Mucosa of descending colon (tissue), 3 donors: ENCODE data around the gene ACSM2A. TPM values are rescaled to one million over a fixed set of nuclear protein-coding genes. Genes with fewer than 3 reads are reported as not detected.
"Not testable (repeated sequence)": the region's sequence is repeated elsewhere in the genome, so short reads cannot be mapped to it uniquely, and the experiment has no call there.

ENCODE experiments used
- ATAC-seq: fragments of 200-7000 bp; cut with Tn5 transposase; one replicate; pipeline ENCODE4 v1.9.1; 2020; ENCODE audit warnings: mild to moderate bottlenecking, moderate library complexity
- DNase-seq, 3 donors: peaks; one replicate each; pipeline ENCODE4 v3.0.0-alpha.2; 2020
- H3K36me3 ChIP-seq: fragments of 200-600 bp; one replicate; pipeline ENCODE4 v1.8.0; 2021; ENCODE audit warnings: low read depth, mild to moderate bottlenecking
- H3K4me1 ChIP-seq: fragments of 200-600 bp; one replicate; pipeline ENCODE4 v1.8.0; 2021; ENCODE audit warnings: low read depth, mild to moderate bottlenecking
- H3K4me3 ChIP-seq: fragments of 200-600 bp; one replicate; pipeline ENCODE4 v1.8.0; 2021; ENCODE audit warnings: mild to moderate bottlenecking
- H3K9me3 ChIP-seq: fragments of 200-600 bp; one replicate; pipeline ENCODE4 v1.8.0; 2021; ENCODE audit warnings: mild to moderate bottlenecking
- CTCF ChIP-seq: fragments of 200-600 bp; IDR thresholded peaks from one replicate; pipeline ENCODE4 v1.8.0; 2022; ENCODE audit warnings: antibody characterized with exemption, mild to moderate bottlenecking
- intact Hi-C, 2 donors: fragments of 100-400 bp; cut with DNase I in 1 of 2; cut with micrococcal nuclease in 1 of 2; formaldehyde crosslinking; loops; one replicate each; pipeline versions ENCODE4 v1.11.0 to v1.11.1; 2022; cut with DNase I, micrococcal nuclease
- total RNA-seq, 3 donors: library from RNA; stranded (reverse); fragmentation: NEBNext Ultra II Directional in 2 of 3; extraction: Animal tissue kit (Norgen Biotek cat#: 25700) in 2 of 3; gene quantifications; one replicate each; pipeline versions ENCODE4 v1.2.1 to v1.2.4, GENCODE V29; 2021 to 2023
- donor health status: DM: no; HTN: no; CAD: no; lungs with moderate emphysema.
- donor health status: DM: no; HTN: no; CAD: no.
- donor health status: DM: no; HTN: yes; CAD: no.

Gene ACSM2A
- total RNA-seq, 3 donors from 2014 or later = not detected

GRCh38 chr16:20430948-20431347 lies 20.4 kb upstream of the ACSM2A start:
- Histone ChIP-seq H3K4me1 (no peaks in the 10 kb centered on the region), H3K9me3 (no peaks in the 10 kb centered on the region), H3K36me3 (no peaks in the 10 kb centered on the region), H3K4me3 (no peak overlapping the region)
- intact Hi-C loops = no loop called here
- TF ChIP-seq CTCF = no peak
- DNase-seq = no peak
- no peak for ATAC-seq

- H3K4me1 ChIP-seq, H3K36me3 ChIP-seq, H3K4me3 ChIP-seq, ATAC-seq, DNase-seq, H3K9me3 ChIP-seq, intact Hi-C loops: not testable (repeated sequence)
Measured at GRCh38 chr16:20438950-20439349, 12.4 kb upstream of the ACSM2A start.

- H3K4me3 ChIP-seq, intact Hi-C loops, DNase-seq, H3K4me1 ChIP-seq, H3K9me3 ChIP-seq, H3K36me3 ChIP-seq: not testable (repeated sequence)
- ATAC-seq = peak; percentile 47
Measured at GRCh38 chr16:20439820-20440231, 11.5 kb upstream of the ACSM2A start.

- not testable (repeated sequence) for ATAC-seq
Measured at GRCh38 chr16:20440731-20441130, 10.6 kb upstream of the ACSM2A start.

GRCh38 chr16:20441191-20441590 lies 10.1 kb upstream of the ACSM2A start:
- TF ChIP-seq CTCF = no peak
- Histone ChIP-seq H3K4me3 (no peak overlapping the region), H3K4me1 (no peaks in the 10 kb centered on the region), H3K36me3 (no peaks in the 10 kb centered on the region), H3K9me3 (no peaks in the 10 kb centered on the region)
- ATAC-seq = peak; percentile 18
- intact Hi-C loops = no loop called here
- no peak for DNase-seq

More at GRCh38 chr16:20440731-20441130, 10.6 kb upstream of the ACSM2A start:
- H3K4me3 ChIP-seq, DNase-seq, intact Hi-C loops, H3K4me1 ChIP-seq, H3K9me3 ChIP-seq, H3K36me3 ChIP-seq: not testable (repeated sequence)

GRCh38 chr16:20441859-20442258 lies 9.5 kb upstream of the ACSM2A start:
- DNase-seq, H3K4me1 ChIP-seq, ATAC-seq, H3K4me3 ChIP-seq, H3K9me3 ChIP-seq, H3K36me3 ChIP-seq, intact Hi-C loops: not testable (repeated sequence)

- H3K36me3 ChIP-seq, intact Hi-C loops, ATAC-seq, H3K9me3 ChIP-seq, H3K4me3 ChIP-seq, H3K4me1 ChIP-seq, DNase-seq: not testable (repeated sequence)
Measured at GRCh38 chr16:20446652-20447393, 4.5 kb upstream of the ACSM2A start.

GRCh38 chr16:20453633-20454032 lies 2.3 kb downstream of the ACSM2A start:
- H3K36me3 ChIP-seq, DNase-seq, H3K4me1 ChIP-seq, intact Hi-C loops, H3K9me3 ChIP-seq, H3K4me3 ChIP-seq, ATAC-seq: not testable (repeated sequence)

- DNase-seq, H3K4me3 ChIP-seq, ATAC-seq, intact Hi-C loops, H3K4me1 ChIP-seq, H3K36me3 ChIP-seq, H3K9me3 ChIP-seq: not testable (repeated sequence)
Measured at GRCh38 chr16:20459227-20459626, 7.9 kb downstream of the ACSM2A start.

- DNase-seq, ATAC-seq, H3K9me3 ChIP-seq, H3K36me3 ChIP-seq, intact Hi-C loops, H3K4me1 ChIP-seq, H3K4me3 ChIP-seq: not testable (repeated sequence)
Measured at GRCh38 chr16:20460313-20460712, 9.0 kb downstream of the ACSM2A start.

- H3K9me3 ChIP-seq, H3K36me3 ChIP-seq, ATAC-seq, intact Hi-C loops, H3K4me1 ChIP-seq, DNase-seq, H3K4me3 ChIP-seq: not testable (repeated sequence)
Measured at GRCh38 chr16:20468954-20469353, 17.6 kb downstream of the ACSM2A start.

GRCh38 chr16:20469930-20470329 lies 18.6 kb downstream of the ACSM2A start:
- DNase-seq, H3K4me3 ChIP-seq, H3K36me3 ChIP-seq, H3K4me1 ChIP-seq, intact Hi-C loops, ATAC-seq, H3K9me3 ChIP-seq: not testable (repeated sequence)

GRCh38 chr16:20470732-20471131 lies 19.4 kb downstream of the ACSM2A start:
- DNase-seq, intact Hi-C loops, H3K9me3 ChIP-seq, H3K4me3 ChIP-seq, H3K4me1 ChIP-seq, ATAC-seq, H3K36me3 ChIP-seq: not testable (repeated sequence)
